Measurements from ENCODE around the gene LRRC45.

GRCh38 chr17:81976332-81977210 is 46.5 kb upstream of the LRRC45 start:
- TF ChIP-seq CTCF (conservative IDR thresholded peaks at IDR 0.05; ENCODE audit: low read depth, low read length) (no peak), EZH2 (IDR thresholded peaks at IDR 0.05; ENCODE audit: borderline replicate concordance, low read depth, low read length, poor library complexity, severe bottlenecking) (no peak)
